Common myeloid progenitor, CD34-positive (primary cell): ENCODE measurements around the gene PKD1L1.
A peak's percentile ranks its signal among the peaks of the same experiment; 100 is the strongest.

ENCODE experiments used
- CTCF ChIA-PET: fragments of 350-600 bp; sonication (Branson Sonifier 250); formaldehyde crosslinking; loops from one replicate; lab custom pipeline; 2021; ENCODE audit warnings: antibody characterized with exemption; lab: Charles Lee
- POLR2A ChIA-PET: fragments of 350-600 bp; sonication (Branson Sonifier 250); formaldehyde crosslinking; loops from one replicate; lab custom pipeline; 2021; ENCODE audit warnings: antibody characterized with exemption; lab: Charles Lee
- DNase-seq, 3 donors: peaks; one replicate each; pipeline versions ENCODE4 v3.0.0 to v3.0.0-alpha.2; 2013
- H3K27ac ChIP-seq, 2 experiments: 1 replicate in 1 of 2; 2 replicates in 1 of 2; pipeline ENCODE4 v1.7.0; 2013; ENCODE audit warnings: inconsistent platforms in 2 of 2, low read length in 2 of 2, mild to moderate bottlenecking in 2 of 2, low read depth in 1 of 2, moderate library complexity in 1 of 2; ENCODE audit not compliant: severe bottlenecking in 2 of 2, insufficient read depth in 1 of 2, poor library complexity in 1 of 2
- H3K27me3 ChIP-seq, 5 experiments: replicated peaks in 2 of 5; 1 replicate in 3 of 5; 2 replicates in 2 of 5; pipeline versions ENCODE4 v1.6.1 to v1.7.0; 2013; ENCODE audit warnings: low read length in 4 of 5, mild to moderate bottlenecking in 2 of 5, moderate library complexity in 2 of 5, inconsistent platforms in 1 of 5; ENCODE audit not compliant: insufficient read depth in 5 of 5, control insufficient read depth in 4 of 5
- H3K36me3 ChIP-seq, 4 experiments: 1 replicate in 2 of 4; 2 replicates in 2 of 4; pipeline versions ENCODE4 v1.6.1 to v1.7.0; 2013; ENCODE audit warnings: low read length in 3 of 4, control low read depth in 1 of 4, mild to moderate bottlenecking in 1 of 4; ENCODE audit not compliant: control insufficient read depth in 4 of 4, insufficient read depth in 4 of 4
- H3K4me1 ChIP-seq, 4 experiments: 1 replicate in 3 of 4; 2 replicates in 1 of 4; pipeline versions ENCODE4 v1.6.1 to v1.7.1; 2013; ENCODE audit warnings: low read length in 3 of 4, mild to moderate bottlenecking in 3 of 4, control low read depth in 1 of 4, inconsistent platforms in 1 of 4, moderate library complexity in 1 of 4; ENCODE audit not compliant: control insufficient read depth in 4 of 4, insufficient read depth in 4 of 4; ENCODE audit errors: control extremely low read depth in 1 of 4
- H3K4me3 ChIP-seq, 7 experiments: 1 replicate in 4 of 7; 2 replicates in 3 of 7; pipeline versions ENCODE4 v1.5.1 to v1.7.0; 2013; ENCODE audit warnings: mild to moderate bottlenecking in 7 of 7, low read length in 6 of 7, moderate library complexity in 6 of 7, inconsistent platforms in 2 of 7, low read depth in 2 of 7, control low read depth in 1 of 7; ENCODE audit not compliant: insufficient read depth in 4 of 7, control insufficient read depth in 1 of 7; ENCODE audit errors: extremely low read depth in 1 of 7
- H3K9me3 ChIP-seq, 5 experiments: 1 replicate in 4 of 5; 2 replicates in 1 of 5; pipeline versions ENCODE4 v1.6.1 to v1.7.1; 2013; ENCODE audit warnings: low read length in 4 of 5, mild to moderate bottlenecking in 2 of 5, inconsistent platforms in 1 of 5, low read depth in 1 of 5, moderate library complexity in 1 of 5; ENCODE audit not compliant: control insufficient read depth in 4 of 5, insufficient read depth in 2 of 5; ENCODE audit errors: control extremely low read depth in 1 of 5
- WGBS: methylation state at CpG from one replicate; pipeline ENCODE4 v1.1.5; 2013; ENCODE audit not compliant: insufficient coverage; 5-methylcytosine and 5-hydroxymethylcytosine counted together

The PKD1L1 gene

GRCh38 chr7:47938574-47939165 lies 9.6 kb downstream of the PKD1L1 start:
- Histone ChIP-seq H3K27ac (no peak overlapping the region), H3K4me3 (no peak overlapping the region), H3K9me3 (no peaks in the 10 kb centered on the region), H3K36me3 (no peaks in the 10 kb centered on the region), H3K4me1 (no peaks in the 10 kb centered on the region), H3K27me3 (no peaks in the 10 kb centered on the region)
- 91% methylated on average over 4 of the region's 6 CpGs for WGBS
- POLR2A ChIA-PET = no interaction called here
- CTCF ChIA-PET = interaction anchor here (1.1 to 4.7 kb wide), 3 partner anchors 10 to 672 kb away, joined by 4 to 20 read pairs (median 4); no protein-coding TSS in a partner anchor
- peak; percentile 5 to 34 (median 24) for DNase-seq

- ChIA-PET POLR2A (interaction anchor here (0.5 kb wide), 1 partner anchor 1547 kb away, joined by 3 read pairs; no protein-coding TSS in a partner anchor), CTCF (interaction anchor here (0.6 to 4.7 kb wide), 3 partner anchors 9 to 672 kb away, joined by 4 to 20 read pairs (median 6); no protein-coding TSS in a partner anchor)
- Histone ChIP-seq H3K36me3 (no peaks in the 10 kb centered on the region), H3K27me3 (no peaks in the 10 kb centered on the region), H3K27ac (no peak overlapping the region), H3K9me3 (no peaks in the 10 kb centered on the region), H3K4me1 (no peaks in the 10 kb centered on the region), H3K4me3 (no peak overlapping the region)
- WGBS = 83% methylated on average over 10 of the region's 11 CpGs
- no peak for DNase-seq
Measured at GRCh38 chr7:47937711-47938573, 10.3 kb downstream of the PKD1L1 start.

DNA sequence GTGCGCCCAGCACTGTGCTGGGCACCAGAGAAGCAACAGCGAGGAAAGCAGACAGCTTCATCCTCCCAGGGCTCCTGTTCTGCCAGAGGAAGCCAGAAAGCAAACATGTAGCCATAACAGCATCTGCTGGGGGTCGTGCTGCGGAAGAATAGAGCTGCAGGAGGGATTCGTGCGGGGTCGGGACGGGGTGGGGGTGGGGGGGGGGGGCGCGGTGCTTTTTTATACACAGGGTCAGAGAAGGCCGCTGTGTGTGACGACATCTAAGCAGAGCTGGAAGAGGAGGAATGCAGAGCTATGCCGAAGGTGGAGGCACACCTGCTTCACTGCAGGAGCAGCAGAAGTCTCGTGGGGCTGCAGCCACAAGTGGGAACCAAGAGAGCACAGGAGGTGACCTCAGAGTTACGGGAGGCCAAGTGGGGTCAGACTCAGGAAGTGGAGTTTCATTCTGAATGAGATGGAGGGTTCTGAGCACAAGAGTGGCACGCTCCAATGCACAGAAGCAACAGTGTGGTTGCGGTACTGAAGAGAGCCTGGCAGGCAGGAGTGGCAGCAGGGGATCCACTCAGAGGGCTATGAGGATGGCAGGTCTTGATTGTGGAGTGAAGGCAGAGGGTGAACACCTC lies 11.1 kb downstream of the PKD1L1 start:
- H3K4me3 ChIP-seq = no peak overlapping the region
- H3K9me3 ChIP-seq = no peaks in the 10 kb centered on the region
- 90% methylated on average over 9 of the region's 17 CpGs for WGBS
- DNase-seq = no peak
- H3K27ac ChIP-seq = no peak overlapping the region
- no peaks in the 10 kb centered on the region for H3K4me1 ChIP-seq
- ChIA-PET POLR2A (no interaction called here), CTCF (interaction anchor here (0.8 to 4.7 kb wide), 2 partner anchors 55 to 671 kb away, joined by 3 to 20 read pairs; no protein-coding TSS in a partner anchor)
- no peaks in the 10 kb centered on the region for H3K36me3 ChIP-seq
- no peaks in the 10 kb centered on the region for H3K27me3 ChIP-seq

DNA sequence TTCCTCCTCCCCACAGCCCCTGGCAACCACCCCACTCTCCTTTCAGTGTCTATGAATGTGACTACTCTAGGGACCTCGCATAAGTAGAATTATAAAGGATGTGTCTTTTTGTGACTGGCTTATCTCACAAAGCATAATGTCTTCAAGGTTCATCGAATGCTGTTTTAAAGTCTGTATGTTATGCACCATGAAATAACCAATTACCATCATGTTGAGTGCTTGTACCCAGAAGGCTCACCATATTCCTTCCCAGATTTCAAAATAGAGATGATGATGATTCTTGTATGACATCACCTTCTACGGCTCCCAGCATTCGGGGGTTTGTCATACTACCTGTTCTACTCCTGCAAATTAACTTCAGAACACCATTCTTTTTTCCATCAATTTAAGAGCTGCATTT lies 11.9 kb downstream of the PKD1L1 start:
- no peak overlapping the region for H3K27ac ChIP-seq
- no peaks in the 10 kb centered on the region for H3K9me3 ChIP-seq
- H3K4me1 ChIP-seq = no peaks in the 10 kb centered on the region
- 100% methylated on average over 2 of the region's 4 CpGs for WGBS
- no peaks in the 10 kb centered on the region for H3K27me3 ChIP-seq
- no peak for DNase-seq
- no peak overlapping the region for H3K4me3 ChIP-seq
- ChIA-PET POLR2A (no interaction called here), CTCF (interaction anchor here (0.8 to 4.7 kb wide), 2 partner anchors 56 to 670 kb away, joined by 3 to 20 read pairs; no protein-coding TSS in a partner anchor)
- H3K36me3 ChIP-seq = no peaks in the 10 kb centered on the region

DNA sequence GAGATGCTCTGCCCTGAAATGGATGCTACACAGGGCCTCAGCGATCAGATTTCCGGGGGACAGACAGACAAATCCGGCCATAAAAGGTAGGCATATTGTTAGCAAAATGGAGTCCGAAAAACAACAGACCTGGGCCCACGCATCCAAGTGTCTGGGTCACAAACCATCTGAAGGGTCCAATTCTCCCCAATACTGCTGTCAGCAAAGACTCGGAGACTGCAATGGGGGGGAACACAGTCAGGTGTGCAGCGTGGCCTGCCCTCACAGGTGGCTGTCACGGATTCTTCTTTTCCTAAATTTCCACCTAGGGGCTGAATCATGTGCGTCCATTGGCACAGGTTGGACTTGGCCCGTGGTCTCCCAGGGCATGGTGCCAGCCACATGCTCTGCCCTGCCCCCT lies 12.9 kb downstream of the PKD1L1 start:
- 100% methylated on average over 9 of the region's 10 CpGs for WGBS
- no peak for DNase-seq
- Histone ChIP-seq H3K4me1 (no peaks in the 10 kb centered on the region), H3K4me3 (no peak overlapping the region), H3K27me3 (no peaks in the 10 kb centered on the region), H3K27ac (no peak overlapping the region), H3K36me3 (no peaks in the 10 kb centered on the region), H3K9me3 (no peaks in the 10 kb centered on the region)
- CTCF ChIA-PET = interaction anchor here (1.2 to 1.9 kb wide), 2 partner anchors 9 to 175 kb away, joined by 3 to 5 read pairs; no protein-coding TSS in a partner anchor
- POLR2A ChIA-PET = no interaction called here

DNA sequence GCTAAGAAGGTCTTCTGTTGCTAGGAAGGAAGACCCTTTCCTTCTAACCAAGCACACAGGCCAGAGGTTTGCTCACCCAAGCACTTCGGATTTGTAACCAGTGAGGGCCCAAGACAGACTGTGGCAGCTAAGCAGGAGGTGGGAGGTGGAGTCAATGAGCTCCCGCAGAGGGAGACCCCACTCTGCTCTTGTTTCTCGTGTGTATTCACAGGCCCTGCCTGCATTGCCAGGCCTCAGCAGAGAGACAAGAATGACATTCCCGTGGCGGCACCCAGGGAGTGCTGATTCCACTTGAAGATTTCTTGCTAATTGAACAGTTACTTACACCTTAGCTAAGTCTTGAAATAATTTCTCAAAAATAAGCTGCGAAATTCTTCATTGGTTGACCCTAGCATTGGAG lies 13.4 kb downstream of the PKD1L1 start:
- no peak for DNase-seq
- no peaks in the 10 kb centered on the region for H3K9me3 ChIP-seq
- no peaks in the 10 kb centered on the region for H3K36me3 ChIP-seq
- no peak overlapping the region for H3K4me3 ChIP-seq
- no peaks in the 10 kb centered on the region for H3K4me1 ChIP-seq
- ChIA-PET POLR2A (no interaction called here), CTCF (interaction anchor here (1.2 to 1.9 kb wide), 3 partner anchors 10 to 176 kb away, joined by 3 to 5 read pairs (median 3); no protein-coding TSS in a partner anchor)
- WGBS = 93% methylated on average over 5 of the region's 6 CpGs
- no peak overlapping the region for H3K27ac ChIP-seq
- H3K27me3 ChIP-seq = no peaks in the 10 kb centered on the region
